Measurements from ENCODE around the gene ME3.
"Not testable (repeated sequence)": the region's sequence is repeated elsewhere in the genome, so short reads cannot be mapped to it uniquely, and the experiment has no call there.

ME3 gene

GRCh38 chr11:86660736-86661135 is 11.7 kb downstream of the ME3 start:
- Histone ChIP-seq H3K36me3 (ENCODE audit: insufficient read depth, low read length) (no peaks in the 10 kb centered on the region), H3K9ac (ENCODE audit: low read depth, low read length) (no peak overlapping the region), H3K27ac (ENCODE audit: low read depth, low read length) (no peak overlapping the region), H3K27me3 (ENCODE audit: insufficient read depth, low read length) (no peaks in the 10 kb centered on the region), H3K4me3 (ENCODE audit: low read length) (no peak overlapping the region), H3K4me1 (ENCODE audit: insufficient read depth, low read length) (no peaks in the 10 kb centered on the region), H3K9me3 (ENCODE audit: insufficient read depth, low read depth, low read length) (no peaks in the 10 kb centered on the region)
- 93% methylated on average over 2 of the region's 2 CpGs for WGBS

GRCh38 chr11:86660088-86660487 is 12.3 kb downstream of the ME3 start:
- no peak overlapping the region for H3K27ac ChIP-seq (ENCODE audit: low read depth, low read length)
- no peaks in the 10 kb centered on the region for H3K27me3 ChIP-seq (ENCODE audit: insufficient read depth, low read length)
- H3K4me1 ChIP-seq (ENCODE audit: insufficient read depth, low read length) = no peaks in the 10 kb centered on the region
- H3K9ac ChIP-seq (ENCODE audit: low read depth, low read length) = no peak overlapping the region
- H3K36me3 ChIP-seq (ENCODE audit: insufficient read depth, low read length) = no peaks in the 10 kb centered on the region
- no peak overlapping the region for H3K4me3 ChIP-seq (ENCODE audit: low read length)
- 87% methylated on average over 2 of the region's 2 CpGs for WGBS
- no peaks in the 10 kb centered on the region for H3K9me3 ChIP-seq (ENCODE audit: insufficient read depth, low read depth, low read length)

- H3K27me3 ChIP-seq (ENCODE audit: insufficient read depth, low read length) = no peaks in the 10 kb centered on the region
- no peak overlapping the region for H3K9ac ChIP-seq (ENCODE audit: low read depth, low read length)
- H3K9me3 ChIP-seq (ENCODE audit: insufficient read depth, low read depth, low read length) = no peaks in the 10 kb centered on the region
- H3K4me3 ChIP-seq (ENCODE audit: low read length) = no peak overlapping the region
- H3K36me3 ChIP-seq (ENCODE audit: insufficient read depth, low read length) = no peaks in the 10 kb centered on the region
- no peak overlapping the region for H3K27ac ChIP-seq (ENCODE audit: low read depth, low read length)
- H3K4me1 ChIP-seq (ENCODE audit: insufficient read depth, low read length) = no peaks in the 10 kb centered on the region
- WGBS = 96% methylated on average over 1 of the region's 1 CpG
Measured at GRCh38 chr11:86658534-86658933, 13.9 kb downstream of the ME3 start.

- H3K4me3 ChIP-seq (ENCODE audit: low read length); H3K36me3 ChIP-seq (ENCODE audit: insufficient read depth, low read length); H3K27ac ChIP-seq (ENCODE audit: low read depth, low read length): not testable (repeated sequence)
Measured at GRCh38 chr11:86645212-86645611, 27.2 kb downstream of the ME3 start.

GRCh38 chr11:86644291-86644690 is 28.1 kb downstream of the ME3 start:
- no peak overlapping the region for H3K27ac ChIP-seq (ENCODE audit: low read depth, low read length)
- 91% methylated on average over 2 of the region's 2 CpGs for WGBS

More at GRCh38 chr11:86645212-86645611, 27.2 kb downstream of the ME3 start:
- H3K9ac ChIP-seq (ENCODE audit: low read depth, low read length); H3K4me1 ChIP-seq (ENCODE audit: insufficient read depth, low read length); H3K9me3 ChIP-seq (ENCODE audit: insufficient read depth, low read depth, low read length); H3K27me3 ChIP-seq (ENCODE audit: insufficient read depth, low read length): not testable (repeated sequence)
- WGBS = 89% methylated on average over 3 of the region's 3 CpGs

GRCh38 chr11:86641537-86642261 is 30.7 kb downstream of the ME3 start:
- Histone ChIP-seq H3K36me3 (ENCODE audit: insufficient read depth, low read length) (no peaks in the 10 kb centered on the region), H3K9me3 (ENCODE audit: insufficient read depth, low read depth, low read length) (no peaks in the 10 kb centered on the region), H3K4me3 (ENCODE audit: low read length) (no peak overlapping the region), H3K27ac (ENCODE audit: low read depth, low read length) (no peak overlapping the region), H3K27me3 (ENCODE audit: insufficient read depth, low read length) (no peaks in the 10 kb centered on the region), H3K9ac (ENCODE audit: low read depth, low read length) (no peak overlapping the region), H3K4me1 (ENCODE audit: insufficient read depth, low read length) (no peaks in the 10 kb centered on the region)
- 76% methylated on average over 1 of the region's 1 CpG for WGBS

More at GRCh38 chr11:86644291-86644690, 28.1 kb downstream of the ME3 start:
- Histone ChIP-seq H3K36me3 (ENCODE audit: insufficient read depth, low read length) (no peaks in the 10 kb centered on the region), H3K9me3 (ENCODE audit: insufficient read depth, low read depth, low read length) (no peaks in the 10 kb centered on the region), H3K4me3 (ENCODE audit: low read length) (no peak overlapping the region), H3K27me3 (ENCODE audit: insufficient read depth, low read length) (no peaks in the 10 kb centered on the region), H3K9ac (ENCODE audit: low read depth, low read length) (no peak overlapping the region), H3K4me1 (ENCODE audit: insufficient read depth, low read length) (no peaks in the 10 kb centered on the region)

- no peak overlapping the region for H3K27ac ChIP-seq (ENCODE audit: low read depth, low read length)
- no peaks in the 10 kb centered on the region for H3K27me3 ChIP-seq (ENCODE audit: insufficient read depth, low read length)
- H3K4me3 ChIP-seq (ENCODE audit: low read length) = no peak overlapping the region
- H3K36me3 ChIP-seq (ENCODE audit: insufficient read depth, low read length) = no peaks in the 10 kb centered on the region
- H3K4me1 ChIP-seq (ENCODE audit: insufficient read depth, low read length) = no peaks in the 10 kb centered on the region; the same call in 1 of the 2 replicates
- WGBS = 88% methylated on average over 1 of the region's 1 CpG
- H3K9me3 ChIP-seq (ENCODE audit: insufficient read depth, low read depth, low read length) = no peaks in the 10 kb centered on the region
- no peak overlapping the region for H3K9ac ChIP-seq (ENCODE audit: low read depth, low read length)
Measured at GRCh38 chr11:86639137-86639536, 33.3 kb downstream of the ME3 start.

GRCh38 chr11:86638673-86639072 is 33.7 kb downstream of the ME3 start:
- H3K27me3 ChIP-seq (ENCODE audit: insufficient read depth, low read length) = no peaks in the 10 kb centered on the region
- H3K9ac ChIP-seq (ENCODE audit: low read depth, low read length) = no peak overlapping the region
- 80% methylated on average over 1 of the region's 1 CpG for WGBS
- H3K36me3 ChIP-seq (ENCODE audit: insufficient read depth, low read length) = no peaks in the 10 kb centered on the region
- no peak overlapping the region for H3K4me3 ChIP-seq (ENCODE audit: low read length)
- H3K27ac ChIP-seq (ENCODE audit: low read depth, low read length) = no peak overlapping the region
- no peaks in the 10 kb centered on the region; the same call in 1 of the 2 replicates for H3K4me1 ChIP-seq (ENCODE audit: insufficient read depth, low read length)
- no peaks in the 10 kb centered on the region for H3K9me3 ChIP-seq (ENCODE audit: insufficient read depth, low read depth, low read length)

GRCh38 chr11:86637988-86638387 is 34.4 kb downstream of the ME3 start:
- no peaks in the 10 kb centered on the region; the same call in 1 of the 2 replicates for H3K4me1 ChIP-seq (ENCODE audit: insufficient read depth, low read length)
- no peak overlapping the region for H3K4me3 ChIP-seq (ENCODE audit: low read length)
- no peak overlapping the region for H3K9ac ChIP-seq (ENCODE audit: low read depth, low read length)
- H3K9me3 ChIP-seq (ENCODE audit: insufficient read depth, low read depth, low read length) = no peaks in the 10 kb centered on the region
- H3K36me3 ChIP-seq (ENCODE audit: insufficient read depth, low read length) = no peaks in the 10 kb centered on the region
- H3K27me3 ChIP-seq (ENCODE audit: insufficient read depth, low read length) = no peaks in the 10 kb centered on the region
- H3K27ac ChIP-seq (ENCODE audit: low read depth, low read length) = no peak overlapping the region

- Histone ChIP-seq H3K36me3 (ENCODE audit: insufficient read depth, low read length) (no peaks in the 10 kb centered on the region), H3K27ac (ENCODE audit: low read depth, low read length) (no peak overlapping the region), H3K4me3 (ENCODE audit: low read length) (no peak overlapping the region), H3K27me3 (ENCODE audit: insufficient read depth, low read length) (no peaks in the 10 kb centered on the region), H3K9ac (ENCODE audit: low read depth, low read length) (no peak overlapping the region), H3K9me3 (ENCODE audit: insufficient read depth, low read depth, low read length) (no peaks in the 10 kb centered on the region), H3K4me1 (ENCODE audit: insufficient read depth, low read length) (no peaks in the 10 kb centered on the region; the same call in 1 of the 2 replicates)
- 100% methylated on average over 1 of the region's 1 CpG for WGBS
Measured at GRCh38 chr11:86636275-86636674, 36.1 kb downstream of the ME3 start.

GRCh38 chr11:86632499-86633269 is 39.7 kb downstream of the ME3 start:
- Histone ChIP-seq H3K9me3 (ENCODE audit: insufficient read depth, low read depth, low read length) (no peaks in the 10 kb centered on the region), H3K36me3 (ENCODE audit: insufficient read depth, low read length) (no peaks in the 10 kb centered on the region), H3K4me1 (ENCODE audit: insufficient read depth, low read length) (no peaks in the 10 kb centered on the region; the same call in 1 of the 2 replicates), H3K4me3 (ENCODE audit: low read length) (no peak overlapping the region), H3K27me3 (ENCODE audit: insufficient read depth, low read length) (no peaks in the 10 kb centered on the region), H3K27ac (ENCODE audit: low read depth, low read length) (no peak overlapping the region), H3K9ac (ENCODE audit: low read depth, low read length) (no peak overlapping the region)
- 57% methylated on average over 6 of the region's 6 CpGs for WGBS

Data from HUES64 (cell line).